Fibroblast of gingiva (primary cell): ENCODE measurements around the gene OSBP2.

Experiments
- DNase-seq: peaks from one replicate; pipeline ENCODE4 v3.0.0-alpha.2; 2011; ENCODE audit warnings: low read depth

OSBP2 gene, protein sequence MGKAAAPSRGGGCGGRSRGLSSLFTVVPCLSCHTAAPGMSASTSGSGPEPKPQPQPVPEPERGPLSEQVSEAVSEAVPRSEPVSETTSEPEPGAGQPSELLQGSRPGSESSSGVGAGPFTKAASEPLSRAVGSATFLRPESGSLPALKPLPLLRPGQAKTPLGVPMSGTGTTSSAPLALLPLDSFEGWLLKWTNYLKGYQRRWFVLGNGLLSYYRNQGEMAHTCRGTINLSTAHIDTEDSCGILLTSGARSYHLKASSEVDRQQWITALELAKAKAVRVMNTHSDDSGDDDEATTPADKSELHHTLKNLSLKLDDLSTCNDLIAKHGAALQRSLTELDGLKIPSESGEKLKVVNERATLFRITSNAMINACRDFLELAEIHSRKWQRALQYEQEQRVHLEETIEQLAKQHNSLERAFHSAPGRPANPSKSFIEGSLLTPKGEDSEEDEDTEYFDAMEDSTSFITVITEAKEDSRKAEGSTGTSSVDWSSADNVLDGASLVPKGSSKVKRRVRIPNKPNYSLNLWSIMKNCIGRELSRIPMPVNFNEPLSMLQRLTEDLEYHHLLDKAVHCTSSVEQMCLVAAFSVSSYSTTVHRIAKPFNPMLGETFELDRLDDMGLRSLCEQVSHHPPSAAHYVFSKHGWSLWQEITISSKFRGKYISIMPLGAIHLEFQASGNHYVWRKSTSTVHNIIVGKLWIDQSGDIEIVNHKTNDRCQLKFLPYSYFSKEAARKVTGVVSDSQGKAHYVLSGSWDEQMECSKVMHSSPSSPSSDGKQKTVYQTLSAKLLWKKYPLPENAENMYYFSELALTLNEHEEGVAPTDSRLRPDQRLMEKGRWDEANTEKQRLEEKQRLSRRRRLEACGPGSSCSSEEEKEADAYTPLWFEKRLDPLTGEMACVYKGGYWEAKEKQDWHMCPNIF

DNA sequence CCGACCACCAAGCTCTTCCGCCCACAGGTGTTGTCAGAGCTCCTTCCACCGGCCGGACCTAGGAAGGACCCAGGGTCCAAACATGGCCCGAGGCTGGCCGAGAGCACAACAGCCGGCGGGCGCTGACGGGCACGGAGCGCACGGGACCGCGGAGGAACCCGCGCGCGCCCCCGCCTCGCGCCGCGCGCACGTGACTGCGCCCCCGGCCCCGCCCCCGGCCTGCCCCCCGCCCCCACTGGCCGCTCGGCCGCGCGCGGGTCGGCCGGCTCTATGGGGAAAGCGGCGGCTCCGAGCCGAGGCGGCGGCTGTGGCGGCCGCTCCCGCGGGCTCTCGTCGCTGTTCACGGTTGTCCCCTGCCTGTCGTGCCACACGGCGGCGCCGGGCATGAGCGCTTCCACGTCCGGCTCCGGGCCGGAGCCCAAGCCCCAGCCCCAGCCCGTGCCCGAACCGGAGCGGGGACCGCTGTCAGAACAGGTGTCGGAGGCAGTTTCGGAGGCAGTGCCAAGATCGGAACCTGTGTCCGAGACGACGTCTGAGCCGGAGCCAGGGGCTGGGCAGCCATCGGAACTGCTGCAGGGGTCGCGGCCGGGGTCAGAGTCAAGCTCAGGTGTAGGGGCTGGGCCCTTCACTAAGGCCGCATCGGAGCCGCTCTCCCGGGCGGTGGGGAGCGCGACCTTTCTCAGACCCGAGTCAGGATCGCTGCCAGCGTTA lies at the start of gene OSBP2:
Gene OSBP2, plus strand, starts transcription at position 235 of the 711 bp plus-strand sequence. Its CDS starts 36 bp downstream, at position 271.
- DNase-seq = no peak

DNA sequence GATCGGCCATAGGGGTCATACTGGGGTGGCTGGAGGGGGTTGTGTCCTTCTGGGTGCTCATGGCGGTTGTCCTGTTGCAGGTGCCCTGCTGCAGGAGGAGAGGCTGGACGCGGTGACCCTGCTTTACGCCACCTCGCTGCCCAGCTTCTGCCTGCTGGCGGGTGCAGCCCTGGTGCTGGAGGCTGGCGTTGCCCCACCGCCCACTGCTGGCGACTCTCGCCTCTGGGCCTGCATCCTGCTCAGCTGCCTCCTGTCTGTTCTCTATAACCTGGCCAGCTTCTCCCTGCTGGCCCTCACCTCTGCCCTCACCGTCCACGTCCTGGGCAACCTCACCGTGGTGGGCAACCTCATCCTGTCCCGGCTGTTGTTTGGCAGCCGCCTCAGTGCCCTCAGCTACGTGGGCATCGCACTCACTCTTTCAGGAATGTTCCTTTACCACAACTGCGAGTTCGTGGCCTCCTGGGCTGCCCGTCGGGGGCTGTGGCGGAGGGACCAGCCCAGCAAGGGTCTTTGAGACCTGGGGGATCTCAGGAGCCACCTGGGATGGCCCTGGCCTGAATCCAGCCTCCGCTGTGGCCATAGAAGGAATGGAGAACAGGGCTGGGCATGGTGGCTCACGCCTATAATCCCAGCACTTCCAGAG lies 48.0 kb upstream of the OSBP2 start:
- DNase-seq = no peak

DNA sequence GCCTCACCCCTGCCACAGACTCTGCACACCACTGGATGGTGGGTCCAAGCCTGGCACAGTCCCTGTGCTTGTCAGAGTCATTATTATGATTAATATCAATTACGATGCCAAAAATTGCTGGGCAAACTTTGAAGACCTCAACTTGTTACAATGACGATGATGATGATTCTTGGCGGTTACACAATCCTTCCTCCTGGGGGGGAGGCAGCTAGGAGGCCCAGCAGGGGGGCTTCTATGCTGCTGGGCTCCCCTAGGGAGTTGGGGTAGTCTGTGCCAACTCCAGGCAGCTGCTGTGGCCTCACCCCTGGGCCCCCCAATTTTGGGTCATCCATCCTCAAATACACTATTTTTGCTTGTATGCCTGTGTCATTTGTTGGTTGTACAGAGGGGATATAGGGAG lies 47.1 kb upstream of the OSBP2 start:
- no peak for DNase-seq

DNA sequence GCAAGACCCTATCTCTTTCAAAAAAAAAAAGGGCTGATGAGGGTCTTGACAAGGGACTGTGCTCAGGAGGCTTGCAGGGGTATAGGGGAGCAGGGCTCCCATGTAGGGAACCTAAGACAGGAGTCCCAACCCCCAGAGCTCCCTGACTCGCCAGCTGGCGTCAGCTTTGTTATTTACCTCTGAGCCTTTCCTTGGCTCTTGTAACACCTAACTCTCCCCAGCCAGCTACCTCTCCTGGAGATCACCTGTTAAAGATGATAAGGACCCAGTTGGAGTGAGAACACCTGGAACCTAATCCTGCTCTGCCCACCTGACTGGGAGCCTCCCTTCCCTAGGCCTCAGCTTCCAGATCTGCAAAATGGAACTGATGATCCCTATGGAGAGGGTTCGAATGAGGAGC lies 45.8 kb upstream of the OSBP2 start:
- no peak for DNase-seq

DNA sequence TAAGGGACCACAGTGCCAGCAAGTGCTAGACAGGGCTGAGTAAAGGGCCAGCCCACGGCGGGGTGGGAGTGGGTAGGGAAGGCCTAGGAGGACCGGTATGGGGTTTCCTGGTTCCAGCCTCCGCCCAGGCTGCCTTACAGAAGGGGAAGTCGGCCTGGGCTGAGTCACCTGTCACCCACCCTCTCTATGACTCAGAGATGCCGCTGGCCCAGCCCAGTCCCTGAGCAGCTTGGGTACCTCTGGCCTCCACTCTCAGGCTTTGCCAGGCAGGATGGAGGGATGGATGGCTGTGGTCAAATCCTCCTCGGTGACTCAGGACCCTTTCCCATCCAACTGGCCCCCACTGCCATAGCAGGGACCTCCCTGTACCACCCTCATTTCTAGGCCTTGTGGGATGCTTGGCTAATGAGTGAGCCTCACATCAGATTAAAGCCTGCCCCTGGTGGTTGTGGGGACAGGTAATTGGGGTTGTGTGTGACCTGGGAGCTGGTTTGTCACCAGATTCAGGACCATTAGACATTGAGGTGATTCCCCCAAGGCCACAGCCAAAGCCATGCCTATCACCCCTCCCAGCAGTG lies 45.2 kb upstream of the OSBP2 start:
- DNase-seq = peak; percentile 34

- DNase-seq = no peak
Measured at GRCh38 chr22:30650508-30651116, 44.1 kb upstream of the OSBP2 start.

DNA sequence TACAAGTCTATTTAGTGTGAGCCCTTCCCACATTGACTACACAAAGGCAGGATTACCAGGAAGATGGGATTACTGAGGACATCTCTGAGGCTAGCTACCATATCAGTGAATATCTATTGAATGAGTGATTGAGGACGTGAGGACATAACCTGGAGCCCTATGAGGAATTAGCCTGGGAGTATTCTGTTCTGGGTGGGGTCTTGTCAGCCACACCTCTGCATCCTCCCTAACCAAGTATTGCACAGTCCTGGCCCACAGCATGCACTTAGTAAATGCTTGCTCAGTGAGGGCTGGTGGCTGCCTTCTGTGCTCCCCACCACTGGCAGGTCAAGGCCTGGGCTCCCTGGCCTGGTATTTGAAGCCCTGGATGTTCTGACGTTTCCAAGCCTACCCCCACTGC lies 41.8 kb upstream of the OSBP2 start:
- DNase-seq = no peak

DNA sequence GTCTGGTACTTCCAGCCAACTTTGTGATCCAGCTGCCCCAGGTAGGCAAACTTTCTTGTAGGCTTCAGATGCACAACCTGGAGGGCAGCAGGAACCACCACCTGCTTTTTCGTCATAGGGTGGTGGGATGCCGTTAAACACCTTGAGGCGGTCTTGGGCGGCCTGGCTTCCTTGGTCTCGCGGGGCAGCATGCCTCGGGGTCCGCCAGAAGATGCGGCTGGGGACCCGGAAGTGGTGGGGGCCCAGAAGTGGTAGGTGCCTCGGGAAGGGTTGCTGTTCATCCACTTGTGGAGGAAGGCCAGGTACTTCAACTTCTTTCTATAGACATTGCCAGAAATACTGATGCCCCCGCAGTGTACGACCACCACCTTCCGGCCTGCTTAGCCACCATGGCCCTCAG lies 40.3 kb upstream of the OSBP2 start:
- no peak for DNase-seq

GRCh38 chr22:30655532-30655931 lies 39.1 kb upstream of the OSBP2 start:
- no peak for DNase-seq

DNA sequence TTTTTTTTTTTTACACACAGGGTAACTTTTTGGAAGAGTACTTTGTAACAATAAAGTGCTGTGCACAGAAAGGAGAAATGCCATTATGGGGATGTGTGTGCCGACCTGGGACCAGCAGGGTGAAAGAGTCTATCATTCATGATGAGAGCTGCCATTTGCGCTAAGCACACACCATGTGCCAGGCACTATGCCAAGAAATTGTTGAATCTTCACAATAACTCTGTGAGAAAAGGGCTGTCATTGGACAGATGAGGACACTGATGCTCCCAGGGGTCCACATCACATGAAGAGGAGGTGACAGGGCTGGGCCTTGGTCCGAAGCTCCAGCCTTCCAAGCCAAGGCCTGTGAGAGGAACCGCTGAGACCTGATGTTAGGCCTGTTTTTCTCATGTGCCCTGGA lies 32.6 kb upstream of the OSBP2 start:
- no peak for DNase-seq

- DNase-seq = no peak
Measured at GRCh38 chr22:30664798-30665197, 29.9 kb upstream of the OSBP2 start.

- DNase-seq = no peak
Measured at GRCh38 chr22:30665266-30665665, 29.4 kb upstream of the OSBP2 start.

DNA sequence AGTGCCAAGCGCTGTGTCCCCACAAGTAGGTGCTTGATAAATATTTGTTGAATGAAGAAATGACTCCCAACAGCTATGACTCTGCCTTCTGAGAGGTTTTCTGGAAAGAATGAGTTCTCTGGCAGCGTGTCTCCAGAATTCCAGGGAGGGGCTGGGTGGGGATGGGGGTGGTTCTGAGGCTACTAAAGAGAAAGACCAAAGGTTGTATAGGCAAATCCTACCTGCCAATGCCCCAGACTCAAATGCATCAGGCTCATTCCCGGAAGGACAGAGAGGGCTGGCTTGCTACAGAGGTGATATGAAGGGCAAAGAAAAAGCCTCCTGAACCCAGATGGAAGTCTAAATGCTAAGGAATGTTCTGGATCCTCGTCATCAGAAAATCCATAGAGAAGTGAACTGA lies 28.9 kb upstream of the OSBP2 start:
- DNase-seq = no peak

DNA sequence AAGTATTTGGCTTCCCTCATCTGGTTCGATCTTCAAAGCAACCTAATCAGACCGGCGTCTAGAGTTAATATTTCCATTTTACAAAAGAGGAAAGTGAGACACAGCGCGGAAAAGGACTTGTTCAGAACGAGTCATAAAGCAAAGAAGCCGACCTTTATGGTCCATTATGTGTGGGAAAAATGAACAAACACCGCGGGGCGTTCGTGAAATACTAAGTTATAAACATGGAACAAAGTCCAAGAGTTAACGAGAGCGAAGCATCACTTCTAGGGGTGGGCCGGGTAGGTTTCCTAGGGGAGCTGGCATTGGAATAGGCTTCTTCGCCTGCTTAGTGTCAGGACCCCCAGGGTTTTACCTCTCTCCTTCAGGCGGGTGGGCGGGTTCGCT lies 27.6 kb upstream of the OSBP2 start:
- no peak for DNase-seq

DNA sequence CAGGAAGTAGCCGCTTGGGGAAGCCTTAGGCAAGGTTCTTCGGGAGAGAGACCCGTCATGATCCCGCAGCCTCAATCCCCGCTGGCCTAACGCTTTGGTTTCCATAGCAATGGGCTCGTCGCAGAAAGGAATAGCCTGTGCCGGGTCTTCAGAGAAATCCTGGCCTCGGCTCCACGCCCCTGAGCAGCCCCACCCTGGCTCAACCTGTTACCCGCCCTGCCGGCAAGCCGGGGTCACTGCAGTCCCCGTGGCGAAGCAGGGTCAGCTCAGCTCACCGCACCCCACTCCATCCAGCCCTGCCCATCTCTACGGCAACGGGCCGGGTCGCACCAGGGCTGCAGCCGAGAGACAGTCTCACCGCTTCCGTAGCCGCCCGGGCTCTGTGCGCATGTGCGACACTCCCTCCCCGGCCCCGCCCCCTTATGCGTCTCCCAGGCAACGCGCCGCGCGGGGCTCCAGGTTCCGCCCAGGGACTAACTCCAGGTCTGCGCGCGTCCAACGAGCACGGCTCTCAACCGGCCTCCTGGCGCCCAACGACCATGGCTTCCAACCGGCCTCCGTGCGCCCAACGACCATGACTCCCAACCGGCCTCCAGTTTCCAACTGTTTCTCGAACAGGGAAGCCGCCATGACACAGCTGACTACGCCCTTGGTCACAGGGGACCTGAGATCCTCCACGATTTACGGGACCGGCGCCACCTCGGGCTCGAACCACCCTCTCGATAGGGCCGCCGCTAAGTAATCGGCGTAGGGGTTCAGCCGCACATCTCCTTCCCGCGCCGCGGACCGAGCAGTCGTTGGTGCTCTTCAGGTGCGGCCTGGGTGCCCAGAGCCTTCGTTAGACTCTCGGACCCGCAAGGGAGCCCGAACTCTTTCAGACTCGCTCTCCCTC lies 26.9 kb upstream of the OSBP2 start, which contains the start of gene DUSP18:
Gene DUSP18, minus strand, starts transcription at position 382 of the 892 bp plus-strand sequence. CDS start 3,872 bp downstream, outside the sequence.
- DNase-seq = peak; percentile 83

GRCh38 chr22:30668386-30668710 lies 26.3 kb upstream of the OSBP2 start:
- DNase-seq = no peak

GRCh38 chr22:30671071-30671470 lies 23.6 kb upstream of the OSBP2 start:
- no peak for DNase-seq

- DNase-seq = no peak
Measured at GRCh38 chr22:30673136-30673535, 21.5 kb upstream of the OSBP2 start.

DNA sequence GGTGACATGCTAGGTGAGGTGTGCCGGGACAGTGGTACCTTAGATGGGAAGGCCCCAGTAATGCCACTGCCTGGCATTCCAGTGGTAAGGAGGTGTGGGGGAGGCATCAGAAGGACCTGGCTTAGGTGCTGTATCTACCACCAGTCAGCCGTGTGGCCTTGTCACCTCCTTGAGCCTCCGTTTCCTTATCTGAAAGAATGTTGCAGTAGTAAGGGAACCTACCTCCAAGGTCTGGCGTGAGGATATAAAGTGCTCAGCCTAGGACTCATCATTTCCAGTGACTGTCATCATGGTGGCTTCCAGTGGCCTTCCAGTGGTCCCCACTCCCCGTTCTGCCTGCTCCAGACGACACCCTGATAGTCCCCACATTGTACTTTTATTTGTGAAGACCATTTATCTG lies 20.2 kb upstream of the OSBP2 start:
- no peak for DNase-seq

- DNase-seq = no peak
Measured at GRCh38 chr22:30675436-30675835, 19.2 kb upstream of the OSBP2 start.
